Activated CD4-positive, alpha-beta T cell treated with anti-CD3 and anti-CD28 coated beads for 1 hour (primary cell): ENCODE data around the gene ATP2C1.
"Not testable (repeated sequence)": the region's sequence is repeated elsewhere in the genome, so short reads cannot be mapped to it uniquely, and the experiment has no call there.

Experiments used
- DNase-seq: peaks from one replicate; pipeline ENCODE4 v3.0.0-alpha.2; 2020

The ATP2C1 gene

DNA sequence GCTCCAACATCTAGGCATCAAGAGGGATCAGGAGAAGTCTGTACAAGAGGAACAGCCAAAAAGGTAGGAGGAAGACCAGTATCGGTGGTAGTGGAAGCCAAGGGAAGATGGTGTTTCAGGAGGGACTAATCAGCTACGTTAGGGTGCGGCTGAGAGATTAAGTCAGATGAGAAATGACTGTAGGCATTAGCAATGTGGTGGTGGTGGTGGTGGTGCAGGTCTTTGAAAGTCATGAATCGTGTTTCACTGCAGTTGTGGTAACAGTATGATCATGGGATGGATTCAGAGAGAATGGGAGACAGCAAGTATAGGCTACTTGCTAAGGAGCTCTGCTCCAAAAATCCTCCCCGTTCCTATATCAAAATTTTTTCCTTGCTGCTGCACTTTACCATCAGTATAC is 97.2 kb downstream of the ATP2C1 start:
- DNase-seq, result no peak

DNA sequence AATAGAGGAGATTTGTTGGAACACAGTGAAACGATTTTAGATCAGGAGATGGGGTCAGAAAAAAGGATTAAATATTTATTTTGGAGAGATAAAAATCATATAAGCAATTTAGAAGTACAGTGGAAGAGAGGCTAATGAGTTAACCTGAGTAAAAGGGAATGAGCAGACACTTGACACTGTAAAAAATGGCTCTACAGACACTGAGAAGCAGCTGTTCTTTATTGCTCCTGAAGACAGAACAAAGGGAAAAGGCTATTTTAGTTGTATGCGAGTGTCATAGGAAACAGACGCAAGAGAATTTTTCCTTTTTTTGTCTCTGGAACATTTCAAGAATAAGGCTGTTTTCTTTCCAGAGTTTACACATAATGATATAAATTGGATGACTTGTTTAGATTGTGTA is 98.5 kb downstream of the ATP2C1 start:
- no peak for DNase-seq

DNA sequence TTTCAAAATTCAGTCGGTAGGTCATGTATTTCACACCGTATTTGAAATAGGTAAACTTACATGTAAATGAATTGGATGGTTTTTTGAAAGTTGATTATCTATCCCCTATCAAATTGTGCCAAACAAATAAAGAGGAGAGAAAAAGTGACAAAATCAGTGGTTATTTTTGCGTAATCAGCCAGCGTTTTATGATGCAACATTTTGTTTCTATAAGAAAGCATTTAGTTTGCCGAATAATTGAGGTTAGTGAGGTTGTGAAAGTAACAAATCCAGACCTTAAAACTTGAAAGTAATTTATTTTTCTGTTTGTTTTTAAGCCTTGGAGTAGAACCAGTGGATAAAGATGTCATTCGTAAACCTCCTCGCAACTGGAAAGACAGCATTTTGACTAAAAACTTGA is 103.4 kb downstream of the ATP2C1 start:
- DNase-seq, result no peak

DNA sequence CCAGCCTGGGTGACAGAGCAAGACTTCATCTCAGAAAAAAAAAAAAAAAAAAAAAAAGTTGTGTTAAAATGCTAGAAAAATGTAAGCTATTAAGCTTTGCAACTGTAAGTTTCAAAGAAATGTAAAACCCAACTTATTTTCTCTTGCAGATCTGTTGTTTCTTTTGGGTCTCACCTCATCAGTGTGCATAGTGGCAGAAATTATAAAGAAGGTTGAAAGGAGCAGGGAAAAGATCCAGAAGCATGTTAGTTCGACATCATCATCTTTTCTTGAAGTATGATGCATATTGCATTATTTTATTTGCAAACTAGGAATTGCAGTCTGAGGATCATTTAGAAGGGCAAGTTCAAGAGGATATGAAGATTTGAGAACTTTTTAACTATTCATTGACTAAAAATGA is 107.2 kb downstream of the ATP2C1 start:
- DNase-seq, result no peak

DNA sequence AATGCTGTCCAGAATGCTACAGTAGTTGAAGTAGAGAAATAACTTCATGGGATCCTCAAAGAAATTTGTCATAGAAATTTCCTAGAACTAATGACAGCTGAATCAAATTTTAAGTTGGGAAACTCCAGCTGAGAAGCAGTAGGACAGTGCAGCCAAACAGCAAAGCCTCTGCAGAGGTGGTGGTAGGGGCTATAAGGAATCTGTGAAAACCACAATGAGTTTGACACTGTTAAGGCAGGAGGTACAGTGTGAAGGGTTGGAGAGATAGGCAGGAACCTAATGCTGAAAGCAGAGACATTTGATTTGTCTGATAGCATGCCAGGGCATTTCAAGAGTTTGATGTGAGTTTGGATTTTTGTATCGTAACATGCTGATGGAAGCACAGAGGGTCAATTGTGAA is 110.7 kb downstream of the ATP2C1 start:
- DNase-seq, result no peak

DNA sequence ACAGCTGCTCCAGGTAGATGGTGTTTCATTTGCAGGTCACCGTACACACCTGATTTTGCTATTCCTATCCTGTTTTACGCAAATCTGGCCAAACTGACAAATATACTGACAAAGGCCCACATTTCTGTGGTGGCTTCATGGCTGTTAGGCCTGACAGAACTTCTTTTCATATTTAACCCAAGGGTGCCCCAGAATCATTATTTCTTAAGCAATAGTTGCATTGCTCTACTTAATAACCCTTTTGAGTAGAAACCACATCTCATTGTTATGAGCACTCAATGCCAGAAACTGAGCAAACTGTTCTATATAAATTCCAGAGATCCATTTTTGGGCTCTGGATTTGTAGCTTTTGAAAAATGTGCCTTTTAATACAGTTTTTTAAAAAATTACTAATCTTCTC is 113.4 kb downstream of the ATP2C1 start:
- no peak for DNase-seq

DNA sequence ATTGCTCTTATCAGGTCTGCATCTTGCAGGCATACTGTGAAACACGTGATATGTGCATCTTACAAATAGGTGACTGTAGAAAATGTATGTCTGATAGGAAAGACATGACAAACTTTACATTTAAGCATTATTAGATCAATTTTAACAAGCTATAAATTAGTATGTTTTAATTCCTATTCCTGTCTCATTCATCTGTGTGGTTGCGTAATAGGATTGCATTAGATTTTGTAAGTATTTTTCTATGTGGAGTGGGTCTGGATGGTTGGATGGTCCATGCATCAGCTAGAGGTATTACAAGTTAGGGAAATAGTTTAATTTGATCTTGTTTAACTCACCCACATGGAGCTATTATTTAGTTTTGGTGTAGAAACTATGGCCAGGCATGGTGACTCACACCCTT is 113.9 kb downstream of the ATP2C1 start:
- DNase-seq, result no peak

DNA sequence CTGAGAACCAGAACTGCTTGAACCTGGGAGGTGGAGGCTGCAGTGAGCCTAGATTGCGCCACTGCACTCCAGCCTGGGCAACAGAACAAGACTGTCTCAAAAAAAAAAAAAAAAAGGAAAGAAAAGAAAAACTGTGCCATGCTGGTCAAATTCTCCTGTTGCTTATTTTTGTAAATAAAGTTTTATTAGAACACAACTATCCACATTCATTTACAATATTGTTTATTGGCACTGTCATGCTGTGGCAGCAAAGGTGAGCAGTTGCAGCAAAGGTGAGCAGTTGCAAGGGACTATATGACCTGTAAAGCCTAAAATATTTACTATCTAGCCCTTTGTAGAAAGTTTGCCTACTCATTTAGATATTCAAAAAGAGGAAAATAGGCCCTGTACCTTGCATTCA is 114.4 kb downstream of the ATP2C1 start:
- no peak for DNase-seq

DNA sequence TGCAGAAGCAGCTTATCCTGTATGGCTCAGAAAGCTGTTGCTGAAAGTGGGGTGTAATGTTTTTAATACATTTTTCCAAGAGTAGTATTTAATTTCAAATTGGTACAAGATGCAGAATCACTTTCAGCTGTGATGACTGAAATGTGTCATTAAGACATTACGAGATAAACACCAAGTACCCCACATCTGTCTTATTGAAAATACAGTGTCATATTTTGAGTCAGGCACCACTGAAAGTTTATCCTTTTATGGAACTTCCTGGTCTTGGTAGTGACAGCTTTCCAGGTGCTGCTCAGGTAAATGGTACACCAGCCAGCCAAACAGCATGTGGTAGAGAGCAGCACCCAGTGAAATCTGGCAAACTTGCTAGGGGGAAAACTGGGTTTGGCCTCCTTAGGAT is 115.8 kb downstream of the ATP2C1 start:
- no peak for DNase-seq

DNA sequence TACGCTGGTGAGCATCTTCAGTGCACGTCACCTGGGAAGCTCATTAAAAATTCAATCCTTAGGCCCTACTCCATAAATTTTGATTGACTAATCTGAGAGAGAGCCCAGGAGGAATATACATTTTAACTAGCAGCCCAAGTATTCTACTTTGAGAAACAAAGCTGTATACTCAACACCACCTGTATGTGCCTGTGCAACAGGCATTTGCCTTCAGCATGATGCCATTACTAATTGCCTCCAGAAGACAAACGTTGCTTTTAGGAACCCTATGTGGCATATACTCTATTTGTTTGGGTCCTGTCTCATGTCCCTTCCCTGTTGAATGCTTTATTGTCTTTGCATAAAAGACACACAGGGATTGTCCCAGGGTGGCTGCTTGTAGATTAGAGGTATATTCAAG is 125.1 kb downstream of the ATP2C1 start:
- no peak for DNase-seq

DNA sequence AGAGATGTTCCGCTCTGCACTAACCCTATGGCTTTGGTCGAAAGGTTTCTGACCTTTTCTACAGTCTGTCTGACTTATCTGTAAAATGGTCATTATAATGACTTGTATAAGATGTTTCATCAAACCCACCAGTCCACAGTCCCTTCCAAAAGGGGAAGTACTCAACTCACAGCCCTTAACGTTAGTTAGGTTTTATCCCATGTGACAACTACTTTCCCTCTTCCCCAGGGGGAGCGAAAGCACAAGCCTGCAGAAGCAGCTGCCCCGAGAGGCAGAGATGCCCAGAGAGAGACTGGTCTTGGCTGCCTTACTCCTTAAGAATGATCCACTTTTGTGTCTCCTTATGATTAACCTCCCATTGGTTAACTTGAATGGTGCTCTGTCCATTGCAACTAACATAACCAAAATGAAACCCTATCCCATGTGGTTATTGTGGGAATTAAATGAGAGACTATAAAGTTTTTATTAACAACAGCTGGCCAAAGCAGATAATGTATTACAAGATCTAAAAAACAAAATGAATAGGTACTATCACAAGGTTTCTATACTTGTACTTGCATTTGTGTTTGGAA is 126.3 kb downstream of the ATP2C1 start:
- no peak for DNase-seq

DNA sequence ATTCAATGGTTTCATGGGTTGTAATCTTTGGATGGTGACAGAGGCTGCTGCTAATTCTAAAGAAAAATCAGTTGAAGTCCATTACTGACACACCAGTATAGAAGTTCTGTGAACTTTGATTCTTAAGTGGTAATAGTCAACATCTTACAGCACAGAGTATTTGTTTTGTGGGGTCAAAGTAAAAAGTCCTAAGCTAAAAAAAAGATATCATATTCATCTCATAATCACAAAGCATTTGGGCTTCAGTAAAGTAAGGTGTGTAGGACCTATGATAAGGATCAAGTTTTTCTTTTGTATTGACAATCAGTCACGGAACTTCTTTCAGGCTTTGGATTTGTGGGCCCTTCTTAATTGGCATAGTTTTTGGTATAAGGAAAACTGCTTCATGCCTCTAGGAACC is 131.7 kb downstream of the ATP2C1 start:
- no peak for DNase-seq

DNA sequence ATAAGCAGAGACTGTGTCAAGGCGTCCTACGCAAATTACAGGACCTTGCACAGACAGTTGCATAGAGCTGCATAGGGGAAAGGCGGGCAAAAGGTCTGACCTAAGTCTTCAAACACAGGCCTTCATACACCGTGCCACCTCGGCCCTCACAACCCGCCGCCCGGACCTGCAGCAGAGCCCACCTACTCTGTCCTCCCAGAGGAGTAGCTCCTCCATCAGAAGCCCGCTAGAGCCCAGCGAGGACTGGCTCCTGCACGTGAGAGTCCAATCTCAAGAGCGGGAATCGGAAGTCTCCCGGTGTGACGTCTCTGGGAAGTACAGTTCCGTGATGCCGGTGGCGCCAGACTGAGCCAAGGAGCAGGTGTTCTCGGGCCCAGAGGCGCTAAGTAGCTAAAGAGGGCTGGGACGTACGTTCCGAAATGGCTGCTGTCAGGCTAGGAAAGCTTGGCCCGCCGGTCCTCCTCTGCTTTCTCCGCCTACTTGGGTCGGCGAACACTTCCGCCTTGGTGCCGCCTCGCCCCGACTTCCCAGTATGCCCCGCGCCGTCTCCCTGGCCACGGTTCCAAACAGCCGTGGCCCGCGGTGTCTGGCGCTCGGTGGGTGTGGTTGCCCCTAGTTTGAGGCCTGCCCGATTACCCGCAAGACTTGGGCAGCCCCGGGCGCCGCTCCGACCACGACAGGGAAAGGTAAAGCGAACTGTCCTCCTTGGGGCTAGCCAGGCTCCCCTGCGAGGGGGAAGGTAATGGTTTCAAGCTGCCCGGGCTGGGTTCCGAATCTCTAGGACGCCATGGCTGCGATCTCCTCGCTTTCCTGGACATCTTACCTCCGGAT is 132.7 kb downstream of the ATP2C1 start, which contains the start of the genes ASTE1 and NEK11:
Gene ASTE1 (minus strand): TSS at position 505 of the 831 bp plus-strand sequence. CDS start 1,519 bp downstream, outside the sequence.
Gene NEK11 (plus strand): TSS at position 557 of the 831 bp plus-strand sequence. CDS start 2,832 bp downstream, outside the sequence.
- peak; percentile 84 for DNase-seq

DNA sequence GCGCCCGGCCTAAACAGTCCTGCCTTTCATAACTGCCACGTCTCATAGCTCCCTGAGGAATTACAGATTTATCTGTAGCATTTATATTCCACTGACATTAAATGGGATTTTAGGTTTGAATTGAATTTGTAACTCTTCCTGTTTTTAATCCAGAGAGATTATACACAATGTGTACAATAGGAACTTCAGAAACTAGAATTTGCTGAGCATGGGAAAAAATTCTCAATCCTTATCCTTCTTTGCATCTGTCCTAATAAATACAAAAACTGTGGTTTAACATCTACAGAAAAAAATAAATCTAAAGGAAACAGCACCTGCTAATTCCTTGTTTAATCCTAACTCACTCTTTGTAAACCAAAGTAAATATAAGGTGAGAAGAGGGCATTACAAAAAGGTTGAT is 135.0 kb downstream of the ATP2C1 start:
- no peak for DNase-seq

DNA sequence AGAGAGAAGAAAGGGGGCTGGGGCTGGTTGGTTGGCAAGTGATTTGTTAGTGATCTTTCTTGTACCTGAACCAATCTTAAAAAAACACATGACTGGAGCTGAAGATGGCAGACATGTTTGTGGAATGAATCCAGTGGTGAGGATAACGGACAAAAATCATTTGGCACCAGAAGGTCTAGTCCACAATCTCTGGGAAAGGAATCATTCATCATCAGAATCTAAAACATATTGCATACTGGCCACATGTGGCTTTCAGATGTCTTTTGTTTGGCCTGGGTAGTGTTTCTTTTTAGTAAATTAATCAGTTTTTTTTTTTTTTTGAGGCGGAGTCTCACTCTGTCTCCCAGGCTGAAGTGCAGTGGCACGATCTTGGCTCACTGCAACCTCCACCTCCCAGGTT is 137.8 kb downstream of the ATP2C1 start:
- no peak for DNase-seq

DNA sequence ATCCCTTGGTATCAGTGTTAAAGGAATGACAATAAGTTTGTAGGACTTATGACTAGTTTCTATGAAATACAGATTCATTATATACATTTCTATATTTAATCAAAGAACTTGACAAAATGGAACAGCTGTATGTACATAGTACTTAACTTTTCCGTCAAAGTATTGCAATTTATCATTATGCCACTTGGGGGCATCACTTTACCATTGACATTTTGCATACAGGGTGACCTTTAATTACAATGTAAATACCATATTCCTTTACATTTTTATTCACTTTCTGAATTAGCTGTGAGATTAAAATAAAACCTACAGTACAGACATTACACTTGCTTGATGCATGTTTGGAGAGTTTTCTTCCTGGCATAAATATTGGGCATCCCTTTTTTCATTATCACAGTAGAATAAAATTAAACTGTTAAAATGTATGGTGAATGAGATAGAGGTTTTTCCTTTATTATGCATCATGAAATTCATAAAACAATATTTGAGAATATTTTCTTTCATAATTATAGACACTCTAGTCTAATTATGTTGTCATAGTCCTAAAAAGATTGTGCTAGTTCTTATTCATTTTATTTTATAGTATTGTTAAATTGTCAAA is 139.7 kb downstream of the ATP2C1 start:
- DNase-seq, result no peak

DNA sequence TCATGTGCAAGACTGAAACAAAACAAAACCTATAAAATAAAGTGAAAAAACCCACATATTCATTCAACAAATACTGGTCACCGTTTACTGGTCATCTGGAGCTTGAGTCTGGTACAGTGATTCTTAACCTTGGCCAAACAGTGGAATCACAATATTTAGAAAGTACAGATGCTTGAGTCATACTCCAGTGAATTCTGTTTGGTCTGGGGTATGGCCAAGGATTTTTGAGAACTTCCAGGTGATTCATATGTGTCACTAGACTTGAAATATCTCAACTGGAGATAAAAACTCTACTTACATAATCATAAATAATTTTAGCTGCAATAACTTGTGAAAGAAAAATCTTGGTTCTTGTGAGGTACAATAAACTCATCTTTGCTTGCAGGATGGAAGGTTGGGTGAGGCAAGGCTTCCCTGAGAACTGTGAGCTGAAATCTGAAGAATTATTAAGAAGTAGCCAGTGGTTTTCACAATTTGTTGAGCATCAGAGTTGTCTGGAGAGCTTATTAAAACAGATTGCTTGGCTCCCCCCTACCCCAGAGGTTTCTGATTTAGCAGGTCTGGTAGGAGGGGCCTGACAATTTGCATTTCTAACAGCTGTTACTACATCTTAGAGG is 142.4 kb downstream of the ATP2C1 start:
- no peak for DNase-seq

DNA sequence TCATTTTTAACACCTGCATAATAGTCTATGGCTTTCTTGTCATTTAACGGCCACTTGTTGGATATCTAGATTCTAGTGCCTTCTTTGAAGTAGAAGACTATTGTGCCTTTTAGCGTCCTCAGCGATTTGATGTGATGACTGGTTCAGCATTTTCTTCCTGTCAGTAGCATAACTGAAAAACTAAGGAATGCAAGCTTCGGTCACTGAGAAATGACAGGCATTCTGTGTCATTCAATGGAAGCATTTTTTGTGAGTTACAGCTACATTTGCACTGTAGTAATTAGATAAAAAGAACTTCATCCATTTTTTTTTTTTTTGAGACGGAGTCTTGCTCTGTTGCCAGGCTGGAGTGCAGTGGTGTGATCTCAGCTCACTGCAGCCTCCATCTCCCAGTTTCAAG is 143.1 kb downstream of the ATP2C1 start:
- no peak for DNase-seq

DNA sequence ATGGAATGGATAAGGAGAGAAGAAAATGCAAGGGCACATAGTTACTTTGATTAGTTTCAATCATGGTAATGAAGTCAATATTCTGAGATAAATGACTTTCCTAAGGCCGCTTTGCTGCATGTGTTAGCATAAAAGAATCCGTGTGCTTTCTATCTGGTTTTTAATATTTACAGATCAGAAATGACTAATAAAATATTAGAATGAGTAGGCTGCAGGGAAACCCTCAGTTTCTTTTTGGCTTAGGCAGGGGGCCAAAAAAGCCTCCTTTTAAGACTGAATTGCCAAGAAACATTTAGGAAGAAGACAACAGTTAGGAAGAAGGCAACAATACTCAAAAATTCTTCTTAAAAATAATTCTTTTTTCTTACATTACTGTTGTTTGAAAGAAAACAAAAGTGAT is 144.4 kb downstream of the ATP2C1 start:
- DNase-seq, result no peak

DNA sequence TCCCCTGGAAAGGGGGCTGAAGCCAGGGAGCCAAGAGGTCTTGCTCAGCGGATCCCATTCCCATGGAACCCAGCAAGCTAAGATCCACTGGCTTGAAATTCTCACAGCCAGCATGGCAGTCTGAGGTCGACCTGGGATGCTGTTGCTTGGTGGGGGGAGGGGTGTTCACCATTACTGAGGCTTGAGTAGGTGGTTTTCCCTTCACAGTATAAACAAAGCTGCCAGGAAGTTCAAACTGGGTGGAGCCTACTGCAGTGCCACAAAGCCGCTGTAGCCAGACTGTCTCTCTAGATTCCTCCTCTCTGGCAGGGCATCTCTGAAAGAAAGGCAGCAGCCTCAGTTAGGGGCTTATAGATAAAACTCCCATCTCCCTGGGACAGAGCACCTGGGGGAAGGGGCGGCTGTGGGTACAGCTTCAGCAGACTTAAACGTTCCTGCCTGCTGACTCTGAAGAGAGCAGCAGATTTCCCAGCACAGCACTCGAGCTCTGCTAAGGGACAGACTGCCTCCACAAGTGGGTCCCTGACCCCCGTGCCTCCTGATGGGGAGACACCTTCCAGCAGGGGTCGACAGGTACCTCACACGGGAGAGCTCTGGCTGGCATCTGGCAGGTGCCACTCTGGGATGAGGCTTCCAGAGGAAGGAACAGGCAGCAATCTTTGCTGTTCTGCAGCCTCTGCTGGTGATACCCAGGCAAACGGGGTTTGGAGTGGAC is 148.5 kb downstream of the ATP2C1 start:
- not testable (repeated sequence) for DNase-seq

DNA sequence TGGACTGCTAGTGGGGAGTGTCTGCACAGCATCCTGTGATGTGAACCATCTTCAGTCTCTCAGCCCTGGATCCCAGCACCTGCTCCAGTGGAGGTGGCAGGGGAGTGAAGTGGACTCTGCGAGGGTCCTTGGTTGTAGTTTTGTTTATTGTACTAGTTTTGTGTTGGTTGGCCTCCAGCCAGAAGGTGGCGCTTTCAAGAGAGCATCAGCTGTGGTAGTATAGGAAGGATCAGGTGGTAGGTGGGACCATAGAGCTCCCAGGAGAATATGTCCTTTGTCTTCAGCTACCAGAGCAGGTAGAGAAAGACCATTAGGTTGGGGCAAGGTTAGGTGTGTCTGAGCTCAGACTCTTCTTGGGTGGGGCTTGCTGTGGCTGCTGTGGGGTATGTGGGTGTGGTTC is 153.7 kb downstream of the ATP2C1 start:
- no peak for DNase-seq

DNA sequence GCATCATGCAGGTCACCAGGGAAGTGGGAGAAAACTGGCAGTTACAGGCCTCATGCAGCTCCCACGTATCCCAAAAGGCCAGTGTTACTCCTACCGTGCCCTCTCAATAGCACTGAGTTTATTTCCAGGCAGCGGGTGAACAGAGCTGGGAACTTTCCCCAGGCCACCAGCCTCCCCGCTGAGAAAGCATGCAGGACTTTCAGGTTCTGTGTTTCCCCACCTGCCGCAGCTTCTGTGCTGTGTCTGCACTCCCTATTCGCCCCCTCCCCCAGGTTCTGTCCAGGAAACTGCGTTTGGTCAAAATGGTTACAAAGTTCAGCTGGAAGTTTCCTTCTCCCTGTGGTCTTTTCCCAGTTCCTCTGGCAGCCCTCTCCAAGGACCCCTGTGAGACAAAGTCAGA is 154.1 kb downstream of the ATP2C1 start:
- no peak for DNase-seq

DNA sequence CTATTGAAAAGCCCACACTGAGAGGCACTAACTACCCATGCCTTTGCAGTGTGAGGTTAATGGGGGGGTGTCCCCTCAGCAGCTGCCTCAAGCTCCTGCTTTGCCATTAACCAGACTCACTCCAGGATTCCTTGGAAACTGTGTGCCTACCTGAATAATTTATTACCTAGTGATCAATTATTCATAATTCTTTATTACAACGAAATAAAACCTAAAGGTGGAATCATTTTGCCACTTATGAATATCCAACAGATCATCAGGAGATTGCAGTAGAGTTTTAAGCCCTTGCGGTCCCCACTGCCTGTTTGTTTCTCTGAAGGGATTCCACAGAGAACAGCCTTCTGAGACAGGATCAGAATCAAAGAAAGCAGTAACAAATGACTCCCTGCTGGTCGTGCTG is 156.1 kb downstream of the ATP2C1 start:
- no peak for DNase-seq
